Type B pancreatic cell (in vitro differentiated cells): ENCODE data around the gene DCST2. TPM values are rescaled to one million over a fixed set of nuclear protein-coding genes. Genes with fewer than 3 reads are reported as not detected.

Experiments
- DNase-seq: peaks from one replicate; pipeline ENCODE4 v3.0.0; 2021; ENCODE audit warnings: mixed read lengths; ENCODE audit not compliant: unreplicated experiment; ENCODE audit errors: extremely low spot score
- H3K27ac Mint-ChIP-seq: 2 replicates; pipeline ENCODE4 v1.8.0; 2021; ENCODE audit warnings: mild to moderate bottlenecking, mixed read lengths
- H3K27me3 Mint-ChIP-seq: 2 replicates; pipeline ENCODE4 v1.8.0; 2021; ENCODE audit warnings: mixed read lengths
- H3K36me3 Mint-ChIP-seq: 2 replicates; pipeline ENCODE4 v1.8.0; 2021; ENCODE audit warnings: mixed read lengths
- H3K4me1 Mint-ChIP-seq: one replicate; pipeline ENCODE4 v1.8.0; 2021; ENCODE audit warnings: mixed read lengths; ENCODE audit not compliant: unreplicated experiment
- H3K4me3 Mint-ChIP-seq: 2 replicates; pipeline ENCODE4 v1.8.0; 2021; ENCODE audit warnings: mild to moderate bottlenecking, mixed read lengths
- H3K9me3 Mint-ChIP-seq: 2 replicates; pipeline ENCODE4 v1.8.0; 2021; ENCODE audit warnings: mixed read lengths
- CTCF ChIP-seq: fragments of 200-600 bp; sonication (generic); conservative IDR thresholded peaks from 2 replicates; pipeline ENCODE4 v1.5.0; 2021; ENCODE audit warnings: antibody characterized with exemption, mild to moderate bottlenecking
- total RNA-seq: library from RNA; stranded (reverse); gene quantifications from 2 replicates; pipeline ENCODE4 v1.2.1, GENCODE V29; 2021; ENCODE audit warnings: low replicate concordance

The DCST2 gene
- total RNA-seq, 1 donor from 2014 or later = 2.4 TPM

GRCh38 chr1:155000411-155000725, 33.2 kb downstream of the DCST2 start:
- Mint-ChIP-seq H3K36me3 (no peaks in the 10 kb centered on the region), H3K4me1 (peaks cover 33% of the 10 kb centered on the region), H3K9me3 (no peaks in the 10 kb centered on the region), H3K27ac (peak overlapping the region; percentile 98), H3K27me3 (no peaks in the 10 kb centered on the region), H3K4me3 (peak overlapping the region; percentile 94)
- TF ChIP-seq CTCF = no peak
- DNase-seq = no peak

- Mint-ChIP-seq H3K36me3 (no peaks in the 10 kb centered on the region), H3K4me3 (peak overlapping the region; percentile 94), H3K4me1 (peaks cover 33% of the 10 kb centered on the region), H3K27me3 (no peaks in the 10 kb centered on the region), H3K27ac (peak overlapping the region; percentile 98), H3K9me3 (no peaks in the 10 kb centered on the region)
- DNase-seq = no peak
- no peak for TF ChIP-seq CTCF
Measured at GRCh38 chr1:154999571-155000410, 33.8 kb downstream of the DCST2 start.

GRCh38 chr1:154998818-154999570, 34.6 kb downstream of the DCST2 start:
- no peaks in the 10 kb centered on the region for H3K36me3 Mint-ChIP-seq
- peak; percentile 92 for TF ChIP-seq CTCF
- peak overlapping the region; percentile 78 for H3K4me3 Mint-ChIP-seq
- DNase-seq = no peak
- peak overlapping the region; percentile 62 for H3K27ac Mint-ChIP-seq
- no peaks in the 10 kb centered on the region for H3K9me3 Mint-ChIP-seq
- no peaks in the 10 kb centered on the region for H3K27me3 Mint-ChIP-seq
- H3K4me1 Mint-ChIP-seq = peaks cover 27% of the 10 kb centered on the region

GRCh38 chr1:154998201-154998780, 35.3 kb downstream of the DCST2 start:
- H3K27ac Mint-ChIP-seq = peak overlapping the region; percentile 13
- no peak for TF ChIP-seq CTCF
- no peaks in the 10 kb centered on the region for H3K36me3 Mint-ChIP-seq
- peak overlapping the region; percentile 44 for H3K4me3 Mint-ChIP-seq
- no peaks in the 10 kb centered on the region for H3K9me3 Mint-ChIP-seq
- H3K4me1 Mint-ChIP-seq = peaks cover 26% of the 10 kb centered on the region
- no peak for DNase-seq
- no peaks in the 10 kb centered on the region for H3K27me3 Mint-ChIP-seq

GRCh38 chr1:154996966-154997701, 36.4 kb downstream of the DCST2 start:
- Mint-ChIP-seq H3K4me3 (peak overlapping the region; percentile 61), H3K27ac (no peak overlapping the region), H3K27me3 (no peaks in the 10 kb centered on the region), H3K9me3 (no peaks in the 10 kb centered on the region), H3K36me3 (no peaks in the 10 kb centered on the region), H3K4me1 (peaks cover 26% of the 10 kb centered on the region)
- TF ChIP-seq CTCF = no peak
- DNase-seq = no peak
